SK-N-SH (cell line): ENCODE data around the gene LMF1.

Experiments
- EP300 ChIP-seq, 2 experiments: IDR thresholded peaks; 2 replicates each; pipeline versions ENCODE4 v1.4.0 to v1.6.1; 2012; ENCODE audit warnings: borderline replicate concordance in 1 of 2, low read depth in 1 of 2, low read length in 1 of 2
- FOXJ3 ChIP-seq: sonication (generic); formaldehyde crosslinking; IDR thresholded peaks from 2 replicates; pipeline ENCODE4 v1.5.1; 2020; ENCODE audit warnings: mild to moderate bottlenecking, missing genetic modification reagents
- RAD21 ChIP-seq: IDR thresholded peaks from 2 replicates; pipeline ENCODE4 v1.6.1; 2012; ENCODE audit warnings: mild to moderate bottlenecking, low read length
- RXRA ChIP-seq: IDR thresholded peaks from 2 replicates; pipeline ENCODE4 v1.4.0; 2012; ENCODE audit warnings: low read depth, mild to moderate bottlenecking, borderline replicate concordance
- SIN3A ChIP-seq: IDR thresholded peaks from 2 replicates; pipeline ENCODE4 v1.6.1; 2012; ENCODE audit warnings: low read depth, mild to moderate bottlenecking, low read length, moderate library complexity, borderline replicate concordance
- YY1 ChIP-seq: IDR thresholded peaks from 2 replicates; pipeline ENCODE4 v1.4.0; 2012; ENCODE audit warnings: low read depth, mild to moderate bottlenecking
- TF ChIP-seq, protein P1 (sequence below): IDR thresholded peaks from 2 replicates; pipeline ENCODE4 v1.4.0; 2012; ENCODE audit warnings: low read depth, borderline replicate concordance
- TF ChIP-seq, protein P2 (sequence below): fragments of 200-600 bp; sonication (generic); IDR thresholded peaks from 2 replicates; pipeline ENCODE4 v1.6.1; 2017; ENCODE audit warnings: antibody characterized with exemption, mild to moderate bottlenecking, moderate library complexity
- TF ChIP-seq, protein P3 (sequence below): fragments of 150-350 bp; IDR thresholded peaks from 2 replicates; pipeline ENCODE4 v1.6.1; 2017; ENCODE audit warnings: antibody characterized with exemption, low read length, low read depth, borderline replicate concordance
- TF ChIP-seq, protein P4 (sequence below): IDR thresholded peaks from 2 replicates; pipeline ENCODE4 v1.4.0; 2012; ENCODE audit warnings: low read depth
- TF ChIP-seq, protein P5 (sequence below): IDR thresholded peaks from 2 replicates; pipeline ENCODE4 v1.4.0; 2012; ENCODE audit warnings: low read depth, borderline replicate concordance

DNA sequence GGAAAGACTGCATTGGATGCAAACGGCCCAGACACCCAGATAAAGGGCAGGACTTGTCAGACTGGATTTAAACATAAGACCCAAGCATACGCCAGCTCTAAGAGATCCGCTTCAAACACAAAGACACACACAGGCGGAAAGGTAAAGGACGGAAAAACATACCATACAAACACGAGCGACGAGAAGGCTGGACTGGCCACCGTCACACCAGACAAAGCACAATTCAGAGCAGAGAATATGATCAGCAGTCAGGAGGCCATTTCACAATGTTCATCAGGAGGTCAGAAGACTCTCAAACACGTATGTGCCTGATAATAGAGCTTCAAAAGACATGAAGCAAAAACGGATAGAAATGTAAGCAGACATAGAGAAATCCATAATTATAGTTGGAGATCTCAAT lies 85.4 kb downstream of the LMF1 start:
- TF ChIP-seq RXRA = no peak
- no peak for TF ChIP-seq EP300 (IDR thresholded peaks at IDR 0.05; ENCODE audit: borderline replicate concordance in 1 of 2, low read depth in 1 of 2, low read length in 1 of 2)
- TF ChIP-seq, protein P1, sequence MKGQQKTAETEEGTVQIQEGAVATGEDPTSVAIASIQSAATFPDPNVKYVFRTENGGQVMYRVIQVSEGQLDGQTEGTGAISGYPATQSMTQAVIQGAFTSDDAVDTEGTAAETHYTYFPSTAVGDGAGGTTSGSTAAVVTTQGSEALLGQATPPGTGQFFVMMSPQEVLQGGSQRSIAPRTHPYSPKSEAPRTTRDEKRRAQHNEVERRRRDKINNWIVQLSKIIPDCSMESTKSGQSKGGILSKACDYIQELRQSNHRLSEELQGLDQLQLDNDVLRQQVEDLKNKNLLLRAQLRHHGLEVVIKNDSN = no peak
- TF ChIP-seq RAD21 = no peak
- TF ChIP-seq, protein P2, sequence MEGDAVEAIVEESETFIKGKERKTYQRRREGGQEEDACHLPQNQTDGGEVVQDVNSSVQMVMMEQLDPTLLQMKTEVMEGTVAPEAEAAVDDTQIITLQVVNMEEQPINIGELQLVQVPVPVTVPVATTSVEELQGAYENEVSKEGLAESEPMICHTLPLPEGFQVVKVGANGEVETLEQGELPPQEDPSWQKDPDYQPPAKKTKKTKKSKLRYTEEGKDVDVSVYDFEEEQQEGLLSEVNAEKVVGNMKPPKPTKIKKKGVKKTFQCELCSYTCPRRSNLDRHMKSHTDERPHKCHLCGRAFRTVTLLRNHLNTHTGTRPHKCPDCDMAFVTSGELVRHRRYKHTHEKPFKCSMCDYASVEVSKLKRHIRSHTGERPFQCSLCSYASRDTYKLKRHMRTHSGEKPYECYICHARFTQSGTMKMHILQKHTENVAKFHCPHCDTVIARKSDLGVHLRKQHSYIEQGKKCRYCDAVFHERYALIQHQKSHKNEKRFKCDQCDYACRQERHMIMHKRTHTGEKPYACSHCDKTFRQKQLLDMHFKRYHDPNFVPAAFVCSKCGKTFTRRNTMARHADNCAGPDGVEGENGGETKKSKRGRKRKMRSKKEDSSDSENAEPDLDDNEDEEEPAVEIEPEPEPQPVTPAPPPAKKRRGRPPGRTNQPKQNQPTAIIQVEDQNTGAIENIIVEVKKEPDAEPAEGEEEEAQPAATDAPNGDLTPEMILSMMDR = no peak
- no peak for TF ChIP-seq SIN3A
- no peak for TF ChIP-seq YY1
- TF ChIP-seq, protein P3, sequence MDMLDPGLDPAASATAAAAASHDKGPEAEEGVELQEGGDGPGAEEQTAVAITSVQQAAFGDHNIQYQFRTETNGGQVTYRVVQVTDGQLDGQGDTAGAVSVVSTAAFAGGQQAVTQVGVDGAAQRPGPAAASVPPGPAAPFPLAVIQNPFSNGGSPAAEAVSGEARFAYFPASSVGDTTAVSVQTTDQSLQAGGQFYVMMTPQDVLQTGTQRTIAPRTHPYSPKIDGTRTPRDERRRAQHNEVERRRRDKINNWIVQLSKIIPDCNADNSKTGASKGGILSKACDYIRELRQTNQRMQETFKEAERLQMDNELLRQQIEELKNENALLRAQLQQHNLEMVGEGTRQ = no peak
- TF ChIP-seq, protein P4, sequence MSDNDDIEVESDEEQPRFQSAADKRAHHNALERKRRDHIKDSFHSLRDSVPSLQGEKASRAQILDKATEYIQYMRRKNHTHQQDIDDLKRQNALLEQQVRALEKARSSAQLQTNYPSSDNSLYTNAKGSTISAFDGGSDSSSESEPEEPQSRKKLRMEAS = no peak
- TF ChIP-seq, protein P5, sequence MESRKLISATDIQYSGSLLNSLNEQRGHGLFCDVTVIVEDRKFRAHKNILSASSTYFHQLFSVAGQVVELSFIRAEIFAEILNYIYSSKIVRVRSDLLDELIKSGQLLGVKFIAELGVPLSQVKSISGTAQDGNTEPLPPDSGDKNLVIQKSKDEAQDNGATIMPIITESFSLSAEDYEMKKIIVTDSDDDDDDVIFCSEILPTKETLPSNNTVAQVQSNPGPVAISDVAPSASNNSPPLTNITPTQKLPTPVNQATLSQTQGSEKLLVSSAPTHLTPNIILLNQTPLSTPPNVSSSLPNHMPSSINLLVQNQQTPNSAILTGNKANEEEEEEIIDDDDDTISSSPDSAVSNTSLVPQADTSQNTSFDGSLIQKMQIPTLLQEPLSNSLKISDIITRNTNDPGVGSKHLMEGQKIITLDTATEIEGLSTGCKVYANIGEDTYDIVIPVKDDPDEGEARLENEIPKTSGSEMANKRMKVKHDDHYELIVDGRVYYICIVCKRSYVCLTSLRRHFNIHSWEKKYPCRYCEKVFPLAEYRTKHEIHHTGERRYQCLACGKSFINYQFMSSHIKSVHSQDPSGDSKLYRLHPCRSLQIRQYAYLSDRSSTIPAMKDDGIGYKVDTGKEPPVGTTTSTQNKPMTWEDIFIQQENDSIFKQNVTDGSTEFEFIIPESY = no peak
- TF ChIP-seq FOXJ3 = no peak
